SU-DHL-6 (cell line): ENCODE measurements around the gene PRR7.

ENCODE experiments used
- EZH2phosphoT487 ChIP-seq: fragments of 200-600 bp; sonication (generic), shearing (Covaris generic); conservative IDR thresholded peaks from 2 replicates; pipeline ENCODE4 v1.6.1; 2018; ENCODE audit warnings: mild to moderate bottlenecking, antibody characterized with exemption, low read length, moderate library complexity, mixed read lengths
- TF ChIP-seq, protein P1 (sequence below): fragments of 200-600 bp; sonication (generic); IDR thresholded peaks from one replicate; pipeline ENCODE4 v1.5.1; 2017; ENCODE audit warnings: antibody characterized with exemption, mild to moderate bottlenecking, low read length, moderate library complexity; ENCODE audit not compliant: insufficient read depth, poor library complexity, severe bottlenecking

DNA sequence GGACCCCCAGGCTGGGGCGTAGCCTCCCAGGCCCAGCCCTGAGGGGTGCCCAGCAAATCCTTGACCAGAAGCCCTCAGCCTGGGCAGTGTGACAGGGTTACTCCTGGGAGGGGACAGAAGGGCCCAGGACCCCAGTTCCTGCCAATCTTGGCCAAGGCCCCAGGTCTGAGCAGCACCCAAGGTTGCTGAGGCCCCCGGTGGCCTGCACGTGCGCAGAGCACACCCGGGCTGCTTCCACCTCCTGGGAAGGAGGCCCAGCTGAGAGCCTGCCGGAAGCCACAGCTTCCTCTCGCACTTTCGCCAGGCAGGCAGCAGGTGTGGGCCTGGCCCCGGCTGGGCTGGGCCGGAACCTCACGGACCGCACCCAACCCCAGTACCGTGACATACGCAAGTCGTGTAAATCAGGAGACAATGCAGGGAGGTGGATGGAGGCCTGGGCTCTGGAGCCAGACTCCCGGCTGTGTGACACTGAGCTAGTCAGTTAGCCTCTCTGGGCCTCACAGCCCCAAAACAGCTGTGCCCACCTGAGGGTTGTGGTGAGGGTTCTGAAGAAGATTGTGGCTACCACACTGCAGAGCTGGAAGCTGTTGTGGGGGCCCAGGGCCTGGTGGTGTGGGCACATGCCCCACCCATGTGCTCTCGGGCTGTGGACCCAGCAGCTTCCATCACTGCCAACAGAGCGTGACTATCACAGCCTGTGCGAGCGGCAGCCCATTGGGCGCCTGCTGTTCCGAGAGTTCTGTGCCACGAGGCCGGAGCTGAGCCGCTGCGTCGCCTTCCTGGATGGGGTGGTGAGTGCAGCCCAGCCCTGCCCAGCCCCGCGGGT is 15.1 kb upstream of the PRR7 start:
- TF ChIP-seq, protein P1, sequence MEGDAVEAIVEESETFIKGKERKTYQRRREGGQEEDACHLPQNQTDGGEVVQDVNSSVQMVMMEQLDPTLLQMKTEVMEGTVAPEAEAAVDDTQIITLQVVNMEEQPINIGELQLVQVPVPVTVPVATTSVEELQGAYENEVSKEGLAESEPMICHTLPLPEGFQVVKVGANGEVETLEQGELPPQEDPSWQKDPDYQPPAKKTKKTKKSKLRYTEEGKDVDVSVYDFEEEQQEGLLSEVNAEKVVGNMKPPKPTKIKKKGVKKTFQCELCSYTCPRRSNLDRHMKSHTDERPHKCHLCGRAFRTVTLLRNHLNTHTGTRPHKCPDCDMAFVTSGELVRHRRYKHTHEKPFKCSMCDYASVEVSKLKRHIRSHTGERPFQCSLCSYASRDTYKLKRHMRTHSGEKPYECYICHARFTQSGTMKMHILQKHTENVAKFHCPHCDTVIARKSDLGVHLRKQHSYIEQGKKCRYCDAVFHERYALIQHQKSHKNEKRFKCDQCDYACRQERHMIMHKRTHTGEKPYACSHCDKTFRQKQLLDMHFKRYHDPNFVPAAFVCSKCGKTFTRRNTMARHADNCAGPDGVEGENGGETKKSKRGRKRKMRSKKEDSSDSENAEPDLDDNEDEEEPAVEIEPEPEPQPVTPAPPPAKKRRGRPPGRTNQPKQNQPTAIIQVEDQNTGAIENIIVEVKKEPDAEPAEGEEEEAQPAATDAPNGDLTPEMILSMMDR, result no peak
- no peak for TF ChIP-seq EZH2phosphoT487
